SK-N-SH treated with all-trans-retinoic acid at 6 μM for 48 hours (cell line): ENCODE results near the gene SEMA6B.
"Not testable (repeated sequence)": the region's sequence is repeated elsewhere in the genome, so short reads cannot be mapped to it uniquely, and the experiment has no call there.

Source experiments
- ATAC-seq: fragments of 200-7000 bp; cut with Tn5 transposase; 3 replicates; pipeline ENCODE4 v1.9.1; 2020; ENCODE audit warnings: mild to moderate bottlenecking, moderate library complexity
- ARNTL ChIP-seq: fragments of 450-650 bp; formaldehyde crosslinking; IDR thresholded peaks from 2 replicates; pipeline ENCODE4 v1.5.0; 2020; ENCODE audit warnings: low read depth, mild to moderate bottlenecking, moderate library complexity, borderline replicate concordance
- BACH2 ChIP-seq: fragments of 250-450 bp; sonication (Bioruptor Pico); IDR thresholded peaks from 2 replicates; pipeline ENCODE4 v1.9.0; 2021; ENCODE audit warnings: mild to moderate bottlenecking, borderline replicate concordance
- CSDC2 ChIP-seq: fragments of 250-450 bp; sonication (Bioruptor Pico); IDR thresholded peaks from 2 replicates; pipeline ENCODE4 v1.5.0; 2020; ENCODE audit warnings: mild to moderate bottlenecking, moderate library complexity
- CSRNP3 ChIP-seq: fragments of 250-450 bp; sonication (Bioruptor Pico); IDR thresholded peaks from 2 replicates; pipeline ENCODE4 v1.5.1; 2021; ENCODE audit warnings: mild to moderate bottlenecking, moderate library complexity
- ESRRG ChIP-seq: fragments of 250-450 bp; sonication (Bioruptor Pico); IDR thresholded peaks from 2 replicates; pipeline ENCODE4 v1.6.1; 2021; ENCODE audit warnings: mild to moderate bottlenecking
- OSR1 ChIP-seq: fragments of 250-450 bp; sonication (Bioruptor Pico); IDR thresholded peaks from 2 replicates; pipeline ENCODE4 v1.8.0; 2022; ENCODE audit warnings: moderate library complexity, mild to moderate bottlenecking, inconsistent platforms
- POU6F1 ChIP-seq: fragments of 250-450 bp; sonication (Bioruptor Pico); IDR thresholded peaks from 2 replicates; pipeline ENCODE4 v1.8.0; 2021; ENCODE audit warnings: low read depth, mild to moderate bottlenecking, moderate library complexity, borderline replicate concordance
- PPARA ChIP-seq: fragments of 250-450 bp; sonication (Bioruptor Pico); IDR thresholded peaks from 2 replicates; pipeline ENCODE4 v1.5.0; 2020; ENCODE audit warnings: mild to moderate bottlenecking, borderline replicate concordance
- RARB ChIP-seq: fragments of 250-450 bp; sonication (Bioruptor Pico); IDR thresholded peaks from 2 replicates; pipeline ENCODE4 v1.8.0; 2021; ENCODE audit warnings: mild to moderate bottlenecking, moderate library complexity
- SNAI2 ChIP-seq: fragments of 250-450 bp; sonication (Bioruptor Pico); IDR thresholded peaks from 2 replicates; pipeline ENCODE4 v1.5.0; 2020; ENCODE audit warnings: mild to moderate bottlenecking, moderate library complexity
- TCF4 ChIP-seq: fragments of 250-450 bp; sonication (Bioruptor Pico); IDR thresholded peaks from 2 replicates; pipeline ENCODE4 v1.8.0; 2021; ENCODE audit warnings: mild to moderate bottlenecking, moderate library complexity, borderline replicate concordance
- TOX ChIP-seq: fragments of 250-450 bp; sonication (Bioruptor Pico); IDR thresholded peaks from 2 replicates; pipeline ENCODE4 v1.8.0; 2021; ENCODE audit warnings: mild to moderate bottlenecking, moderate library complexity, borderline replicate concordance
- ZC3H10 ChIP-seq: fragments of 250-450 bp; sonication (Bioruptor Pico); IDR thresholded peaks from 2 replicates; pipeline ENCODE4 v1.5.1; 2021; ENCODE audit warnings: mild to moderate bottlenecking, moderate library complexity
- ZFP3 ChIP-seq: fragments of 250-450 bp; sonication (Bioruptor Pico); IDR thresholded peaks from 2 replicates; pipeline ENCODE4 v1.5.0; 2020; ENCODE audit warnings: mild to moderate bottlenecking, moderate library complexity
- ZFP30 ChIP-seq: fragments of 450-650 bp; formaldehyde crosslinking; IDR thresholded peaks from 2 replicates; pipeline ENCODE4 v1.5.0; 2022; ENCODE audit warnings: mild to moderate bottlenecking, moderate library complexity
- ZNF565 ChIP-seq: fragments of 450-650 bp; formaldehyde crosslinking; conservative IDR thresholded peaks from 2 replicates; pipeline ENCODE4 v1.5.0; 2020; ENCODE audit warnings: low read depth, mild to moderate bottlenecking, moderate library complexity
- ZNF8 ChIP-seq: fragments of 450-650 bp; formaldehyde crosslinking; IDR thresholded peaks from 2 replicates; pipeline ENCODE4 v1.5.0; 2020; ENCODE audit warnings: mild to moderate bottlenecking, moderate library complexity
- TF ChIP-seq, protein P1 (sequence below): fragments of 250-450 bp; sonication (Bioruptor Pico); IDR thresholded peaks from 2 replicates; pipeline ENCODE4 v1.5.1; 2020; ENCODE audit warnings: low read depth, mild to moderate bottlenecking, moderate library complexity
- TF ChIP-seq, protein P2 (sequence below): fragments of 250-450 bp; sonication (Bioruptor Pico); IDR thresholded peaks from 2 replicates; pipeline ENCODE4 v1.5.0; 2020; ENCODE audit warnings: mild to moderate bottlenecking, moderate library complexity
- TF ChIP-seq, protein P3 (sequence below): fragments of 250-450 bp; sonication (Bioruptor Pico); IDR thresholded peaks from 2 replicates; pipeline ENCODE4 v1.8.0; 2020; ENCODE audit warnings: mild to moderate bottlenecking, moderate library complexity, borderline replicate concordance

The SEMA6B gene

DNA sequence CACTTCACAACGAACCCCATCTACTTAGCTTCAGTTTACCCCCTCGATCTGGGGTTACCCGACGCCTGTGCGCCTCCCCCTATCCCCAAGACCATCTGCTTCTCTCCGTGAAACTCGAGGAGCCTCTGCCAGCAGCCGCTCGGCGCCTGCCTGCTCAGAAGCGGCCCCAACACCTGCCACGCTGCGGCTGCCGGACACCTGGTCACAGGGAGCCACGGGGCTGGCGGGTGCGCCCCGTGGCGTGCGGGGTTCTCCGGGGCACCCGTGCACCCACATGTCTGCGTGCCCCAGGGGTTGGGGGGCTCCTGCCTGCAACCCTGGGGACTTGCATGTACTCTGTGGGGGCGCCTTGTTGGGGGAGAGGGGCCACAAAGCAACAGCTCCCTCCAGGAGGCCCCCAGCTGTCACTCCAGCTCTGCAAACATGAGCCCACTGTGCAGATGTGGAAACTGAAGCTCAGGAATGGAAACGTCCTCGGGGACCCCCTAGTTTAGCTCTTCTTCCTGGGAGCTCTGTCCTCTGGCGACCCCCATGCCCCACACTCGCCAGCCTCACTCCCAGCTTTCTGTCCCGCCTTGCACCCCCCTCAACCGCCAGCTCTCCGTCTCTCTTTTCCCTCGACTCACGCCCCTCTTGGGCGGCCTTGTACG lies 7.0 kb upstream of the SEMA6B start:
- TF ChIP-seq RARB (CRISPR knock-in tag) (no peak), CSRNP3 (no peak), PPARA (CRISPR knock-in tag) (no peak), ZFP3 (CRISPR knock-in tag) (no peak), ZNF8 (CRISPR knock-in tag) (no peak), CSDC2 (CRISPR knock-in tag) (no peak), BACH2 (CRISPR knock-in tag) (no peak), TCF4 (no peak), ZNF565 (no peak)
- TF ChIP-seq, protein P1, sequence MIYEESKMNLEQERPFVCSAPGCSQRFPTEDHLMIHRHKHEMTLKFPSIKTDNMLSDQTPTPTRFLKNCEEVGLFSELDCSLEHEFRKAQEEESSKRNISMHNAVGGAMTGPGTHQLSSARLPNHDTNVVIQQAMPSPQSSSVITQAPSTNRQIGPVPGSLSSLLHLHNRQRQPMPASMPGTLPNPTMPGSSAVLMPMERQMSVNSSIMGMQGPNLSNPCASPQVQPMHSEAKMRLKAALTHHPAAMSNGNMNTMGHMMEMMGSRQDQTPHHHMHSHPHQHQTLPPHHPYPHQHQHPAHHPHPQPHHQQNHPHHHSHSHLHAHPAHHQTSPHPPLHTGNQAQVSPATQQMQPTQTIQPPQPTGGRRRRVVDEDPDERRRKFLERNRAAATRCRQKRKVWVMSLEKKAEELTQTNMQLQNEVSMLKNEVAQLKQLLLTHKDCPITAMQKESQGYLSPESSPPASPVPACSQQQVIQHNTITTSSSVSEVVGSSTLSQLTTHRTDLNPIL (CRISPR knock-in tag): no peak
- no peak for ATAC-seq

DNA sequence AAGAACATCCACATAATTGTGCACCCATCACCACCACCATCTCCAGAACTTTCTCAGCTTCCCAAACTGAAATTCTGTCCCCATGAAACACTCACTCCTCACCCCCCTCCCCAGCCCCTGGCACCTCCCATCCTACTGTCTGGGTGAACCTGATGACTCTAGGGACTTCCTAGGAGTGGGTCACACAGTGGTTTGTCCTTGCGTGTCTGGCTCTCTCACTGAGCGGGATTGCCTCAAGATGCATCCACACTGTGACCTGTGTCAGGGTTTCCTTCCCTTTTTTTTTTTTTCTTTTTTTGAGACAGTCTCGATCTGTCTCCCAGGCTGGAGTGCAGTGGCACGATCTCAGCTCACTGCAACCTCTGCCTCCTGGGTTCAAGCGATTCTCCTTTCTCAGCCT lies 4.1 kb upstream of the SEMA6B start:
- not testable (repeated sequence) for ATAC-seq

GRCh38 chr19:4562085-4562484 lies 2.6 kb upstream of the SEMA6B start:
- ATAC-seq: not testable (repeated sequence)

DNA sequence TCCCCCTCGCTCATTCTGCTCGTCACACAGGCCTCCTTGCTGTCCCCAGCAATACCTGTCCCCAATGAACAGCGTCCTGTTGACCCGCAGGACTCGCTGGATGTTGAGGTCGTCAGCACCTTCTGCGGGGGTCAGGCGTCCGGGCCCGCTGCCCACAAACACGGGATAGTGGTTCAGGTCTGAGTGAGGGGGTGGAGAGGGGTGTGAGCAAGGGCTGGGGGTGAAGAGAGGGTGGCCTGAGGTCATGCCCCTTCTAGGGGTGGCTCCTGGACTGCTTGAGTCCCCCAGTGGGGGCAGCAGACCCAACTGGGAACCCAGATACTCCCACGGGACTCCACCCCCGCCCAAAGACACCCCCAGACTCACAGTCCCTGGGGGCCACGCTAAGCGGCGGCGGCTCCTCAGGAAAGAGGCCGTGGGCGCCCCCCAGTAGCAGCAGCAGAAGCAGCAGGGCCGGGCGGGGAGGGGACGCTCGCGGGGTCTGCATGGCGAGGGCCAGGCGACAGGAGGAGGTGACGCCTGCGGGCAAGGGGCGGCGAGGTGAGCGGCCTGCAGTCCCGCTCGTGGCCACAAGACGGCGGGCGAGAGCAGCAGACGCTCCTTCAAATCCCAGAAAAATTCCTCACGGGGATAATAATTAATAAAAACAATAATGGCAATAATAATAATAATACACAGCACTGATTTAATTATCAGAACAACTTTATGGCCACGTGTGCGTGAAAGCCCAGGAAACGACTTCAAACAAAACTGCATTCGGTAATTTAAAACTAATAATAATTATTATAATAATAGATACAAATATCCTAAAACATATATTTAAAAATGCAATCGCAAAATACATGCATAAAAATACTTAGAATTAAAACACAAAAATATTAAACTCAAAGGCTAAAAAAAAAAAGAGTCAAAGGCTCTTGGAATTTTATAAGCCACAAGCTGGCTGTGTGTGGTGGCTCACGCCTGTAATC lies 1.2 kb downstream of the SEMA6B start:
- TF ChIP-seq ZFP30: no peak
- no peak for TF ChIP-seq PPARA (CRISPR knock-in tag)
- no peak for TF ChIP-seq OSR1 (CRISPR knock-in tag)
- TF ChIP-seq CSDC2 (CRISPR knock-in tag): no peak
- TF ChIP-seq CSRNP3: no peak
- TF ChIP-seq, protein P2, sequence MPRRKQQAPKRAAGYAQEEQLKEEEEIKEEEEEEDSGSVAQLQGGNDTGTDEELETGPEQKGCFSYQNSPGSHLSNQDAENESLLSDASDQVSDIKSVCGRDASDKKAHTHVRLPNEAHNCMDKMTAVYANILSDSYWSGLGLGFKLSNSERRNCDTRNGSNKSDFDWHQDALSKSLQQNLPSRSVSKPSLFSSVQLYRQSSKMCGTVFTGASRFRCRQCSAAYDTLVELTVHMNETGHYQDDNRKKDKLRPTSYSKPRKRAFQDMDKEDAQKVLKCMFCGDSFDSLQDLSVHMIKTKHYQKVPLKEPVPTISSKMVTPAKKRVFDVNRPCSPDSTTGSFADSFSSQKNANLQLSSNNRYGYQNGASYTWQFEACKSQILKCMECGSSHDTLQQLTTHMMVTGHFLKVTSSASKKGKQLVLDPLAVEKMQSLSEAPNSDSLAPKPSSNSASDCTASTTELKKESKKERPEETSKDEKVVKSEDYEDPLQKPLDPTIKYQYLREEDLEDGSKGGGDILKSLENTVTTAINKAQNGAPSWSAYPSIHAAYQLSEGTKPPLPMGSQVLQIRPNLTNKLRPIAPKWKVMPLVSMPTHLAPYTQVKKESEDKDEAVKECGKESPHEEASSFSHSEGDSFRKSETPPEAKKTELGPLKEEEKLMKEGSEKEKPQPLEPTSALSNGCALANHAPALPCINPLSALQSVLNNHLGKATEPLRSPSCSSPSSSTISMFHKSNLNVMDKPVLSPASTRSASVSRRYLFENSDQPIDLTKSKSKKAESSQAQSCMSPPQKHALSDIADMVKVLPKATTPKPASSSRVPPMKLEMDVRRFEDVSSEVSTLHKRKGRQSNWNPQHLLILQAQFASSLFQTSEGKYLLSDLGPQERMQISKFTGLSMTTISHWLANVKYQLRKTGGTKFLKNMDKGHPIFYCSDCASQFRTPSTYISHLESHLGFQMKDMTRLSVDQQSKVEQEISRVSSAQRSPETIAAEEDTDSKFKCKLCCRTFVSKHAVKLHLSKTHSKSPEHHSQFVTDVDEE: no peak
- TF ChIP-seq ZNF565: no peak
- no peak for TF ChIP-seq ZC3H10 (CRISPR knock-in tag)
- no peak for TF ChIP-seq RARB (CRISPR knock-in tag)
- TF ChIP-seq, protein P3, sequence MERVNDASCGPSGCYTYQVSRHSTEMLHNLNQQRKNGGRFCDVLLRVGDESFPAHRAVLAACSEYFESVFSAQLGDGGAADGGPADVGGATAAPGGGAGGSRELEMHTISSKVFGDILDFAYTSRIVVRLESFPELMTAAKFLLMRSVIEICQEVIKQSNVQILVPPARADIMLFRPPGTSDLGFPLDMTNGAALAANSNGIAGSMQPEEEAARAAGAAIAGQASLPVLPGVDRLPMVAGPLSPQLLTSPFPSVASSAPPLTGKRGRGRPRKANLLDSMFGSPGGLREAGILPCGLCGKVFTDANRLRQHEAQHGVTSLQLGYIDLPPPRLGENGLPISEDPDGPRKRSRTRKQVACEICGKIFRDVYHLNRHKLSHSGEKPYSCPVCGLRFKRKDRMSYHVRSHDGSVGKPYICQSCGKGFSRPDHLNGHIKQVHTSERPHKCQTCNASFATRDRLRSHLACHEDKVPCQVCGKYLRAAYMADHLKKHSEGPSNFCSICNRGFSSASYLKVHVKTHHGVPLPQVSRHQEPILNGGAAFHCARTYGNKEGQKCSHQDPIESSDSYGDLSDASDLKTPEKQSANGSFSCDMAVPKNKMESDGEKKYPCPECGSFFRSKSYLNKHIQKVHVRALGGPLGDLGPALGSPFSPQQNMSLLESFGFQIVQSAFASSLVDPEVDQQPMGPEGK (CRISPR knock-in tag): no peak
- TF ChIP-seq SNAI2: no peak
- TF ChIP-seq ARNTL: no peak
- TF ChIP-seq ESRRG (CRISPR knock-in tag): no peak
- TF ChIP-seq POU6F1: no peak
- no peak for TF ChIP-seq BACH2 (CRISPR knock-in tag)
- no peak for TF ChIP-seq TOX (CRISPR knock-in tag)

More for the DNA sequence above, 1.2 kb downstream of the SEMA6B start:
- ATAC-seq: no peak
